Mononuclear cell (primary cell): Measurements from ENCODE around the gene ANP32B. TPM values are rescaled to one million over a fixed set of nuclear protein-coding genes. Genes with fewer than 3 reads are reported as not detected.

Experiments
- H3K27me3 ChIP-seq: 2 replicates; pipeline ENCODE4 v1.6.0; 2011; ENCODE audit warnings: low read length, control low read depth; ENCODE audit not compliant: insufficient read depth
- H3K4me1 ChIP-seq: 2 replicates; pipeline ENCODE4 v1.5.1; 2011; ENCODE audit warnings: mild to moderate bottlenecking, low read length, control low read depth; ENCODE audit not compliant: insufficient read depth
- H3K4me3 ChIP-seq: 2 replicates; pipeline ENCODE4 v1.5.1; 2011; ENCODE audit warnings: mild to moderate bottlenecking, low read length, moderate library complexity
- H3K9me3 ChIP-seq: 2 replicates; pipeline ENCODE4 v1.5.1; 2011; ENCODE audit warnings: low read depth, mild to moderate bottlenecking, control low read depth, low read length
- total RNA-seq: library from RNA; depleted of rRNA; stranded (reverse); fragments of >200 nt; gene quantifications from one replicate; pipeline ENCODE4 v1.2.3, GENCODE V29; 2012

Gene ANP32B
- total RNA-seq, 1 donor: 28.1 TPM

- Histone ChIP-seq H3K9me3 (no peaks in the 10 kb centered on the region), H3K27me3 (no peaks in the 10 kb centered on the region), H3K4me3 (no peak overlapping the region), H3K4me1 (peaks cover 46% of the 10 kb centered on the region)
Measured at GRCh38 chr9:98047002-98047401, 63.9 kb downstream of the ANP32B start.

- H3K4me3 ChIP-seq: no peak overlapping the region
- H3K4me1 ChIP-seq: peaks cover 38% of the 10 kb centered on the region
- H3K9me3 ChIP-seq: no peaks in the 10 kb centered on the region
- no peaks in the 10 kb centered on the region for H3K27me3 ChIP-seq
Measured at GRCh38 chr9:98049288-98050072, 66.3 kb downstream of the ANP32B start.

- peaks cover 30% of the 10 kb centered on the region for H3K4me1 ChIP-seq
- H3K27me3 ChIP-seq: no peaks in the 10 kb centered on the region
Measured at GRCh38 chr9:98050351-98050750, 67.2 kb downstream of the ANP32B start.

GRCh38 chr9:98054376-98054951, 71.3 kb downstream of the ANP32B start:
- H3K4me3 ChIP-seq: no peak overlapping the region
- no peaks in the 10 kb centered on the region for H3K27me3 ChIP-seq
- no peaks in the 10 kb centered on the region for H3K9me3 ChIP-seq
- H3K4me1 ChIP-seq: peaks cover 29% of the 10 kb centered on the region

More at GRCh38 chr9:98050351-98050750, 67.2 kb downstream of the ANP32B start:
- no peak overlapping the region for H3K4me3 ChIP-seq
- H3K9me3 ChIP-seq: no peaks in the 10 kb centered on the region

GRCh38 chr9:98056269-98057137, 73.4 kb downstream of the ANP32B start, which contains the start of gene NANS:
Gene NANS (plus strand): TSS chr9:98056732. CDS start chr9:98056809, 77 bp downstream.
- no peaks in the 10 kb centered on the region for H3K9me3 ChIP-seq
- peak within 1 kb of the TSS; percentile 72 for H3K4me3 ChIP-seq
- H3K27me3 ChIP-seq: no peaks in the 10 kb centered on the region
- H3K4me1 ChIP-seq: peaks cover 25% of the 10 kb centered on the region

DNA sequence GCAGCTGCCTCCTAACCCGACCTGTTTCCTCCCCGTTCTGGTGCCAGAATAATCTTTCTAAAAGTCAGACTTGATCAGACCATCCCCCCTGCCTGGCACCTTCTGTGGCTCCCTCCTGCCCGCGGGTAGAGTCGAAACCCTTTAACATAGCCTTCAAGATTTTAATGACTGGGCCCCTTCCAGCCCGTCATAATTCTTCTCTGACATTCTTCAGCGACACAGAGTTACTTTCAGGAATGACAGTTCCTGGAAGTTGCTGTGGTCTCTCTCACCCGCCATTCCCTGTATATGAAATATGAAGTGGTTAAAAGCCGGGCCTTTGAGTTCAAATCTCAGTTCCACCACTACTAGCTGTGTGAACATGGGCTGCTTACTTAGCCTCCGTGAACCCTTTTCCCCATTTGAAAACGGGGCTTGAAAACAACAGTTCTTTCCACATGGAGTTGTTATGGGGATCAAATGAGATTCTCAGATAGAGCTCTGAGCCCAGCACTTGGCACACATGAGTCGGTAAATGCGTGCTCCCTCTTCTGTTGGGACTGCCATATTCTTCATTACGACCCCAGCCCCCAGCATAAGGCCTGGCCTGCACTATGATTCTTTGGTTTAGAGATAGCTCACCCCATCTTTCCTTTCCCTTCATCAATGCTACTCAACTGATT, 74.1 kb downstream of the ANP32B start:
- Histone ChIP-seq H3K4me1 (peaks cover 25% of the 10 kb centered on the region), H3K27me3 (no peaks in the 10 kb centered on the region), H3K9me3 (no peaks in the 10 kb centered on the region), H3K4me3 (peak overlapping the region; percentile 72)

DNA sequence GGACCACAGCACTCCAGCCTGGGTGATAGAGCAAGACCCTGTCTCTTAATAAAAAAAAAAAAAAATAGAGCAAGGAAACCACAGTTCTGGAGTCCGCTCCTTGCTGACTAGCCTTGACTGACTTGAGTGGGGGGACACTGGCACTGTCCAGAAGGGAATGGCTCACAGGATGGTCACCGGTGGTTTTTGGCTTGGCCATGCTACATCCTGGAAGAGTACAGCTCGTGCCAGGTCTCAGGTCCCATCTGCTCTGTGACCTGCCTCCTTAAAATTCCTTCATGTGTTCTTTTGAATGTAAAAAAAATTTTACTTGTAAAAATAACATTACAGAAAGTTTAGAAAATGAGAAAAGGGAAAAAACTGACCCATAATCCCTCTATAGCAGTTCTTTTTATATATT, 79.0 kb downstream of the ANP32B start:
- H3K27me3 ChIP-seq: no peaks in the 10 kb centered on the region
- peaks cover 17% of the 10 kb centered on the region for H3K4me1 ChIP-seq
- H3K4me3 ChIP-seq: no peak overlapping the region
- H3K9me3 ChIP-seq: no peaks in the 10 kb centered on the region

GRCh38 chr9:98064623-98065392, 81.7 kb downstream of the ANP32B start:
- Histone ChIP-seq H3K27me3 (no peaks in the 10 kb centered on the region), H3K9me3 (no peaks in the 10 kb centered on the region), H3K4me1 (no peaks in the 10 kb centered on the region), H3K4me3 (no peak overlapping the region)

Other genes starting within 250 kb of the ANP32B start
- not detected for gene FOXE1, start 130.1 kb upstream of the ANP32B start, total RNA-seq
- 61.8 TPM for gene TRMO, start 60.8 kb upstream of the ANP32B start, total RNA-seq
- gene HEMGN, start 45.2 kb upstream of the ANP32B start, total RNA-seq: 8.6 TPM
- gene NANS, start 73.4 kb downstream of the ANP32B start, total RNA-seq: 41.1 TPM
- gene TRIM14, start 135.9 kb downstream of the ANP32B start, total RNA-seq: 16.4 TPM
- gene CORO2A, start 209.3 kb downstream of the ANP32B start, total RNA-seq: 4.6 TPM